B cell (primary cell): ENCODE data around the gene SMAD2. TPM values are rescaled to one million over a fixed set of nuclear protein-coding genes. Genes with fewer than 3 reads are reported as not detected.

Experiments used
- ATAC-seq: fragments of 200-7000 bp; cut with Tn5 transposase; one replicate; pipeline ENCODE4 v1.10.0; 2021; ENCODE audit warnings: low read depth, mild to moderate bottlenecking, moderate number of reproducible peaks, moderate library complexity
- CTCF ChIA-PET: fragments of 350-600 bp; sonication (Branson Sonifier 250); formaldehyde crosslinking; loops from one replicate; lab custom pipeline; 2021; ENCODE audit warnings: antibody characterized with exemption, inconsistent platforms; lab: Charles Lee
- POLR2A ChIA-PET: fragments of 350-600 bp; sonication (Branson Sonifier 250); formaldehyde crosslinking; loops from one replicate; lab custom pipeline; 2021; ENCODE audit warnings: antibody characterized with exemption; lab: Charles Lee
- DNase-seq: peaks from one replicate; pipeline ENCODE4 v3.0.0; 2013
- H2AFZ ChIP-seq: 2 replicates; pipeline ENCODE4 v1.6.1; 2012; ENCODE audit warnings: mild to moderate bottlenecking, low read depth, low read length; ENCODE audit not compliant: insufficient read depth, poor library complexity, severe bottlenecking
- H3K27ac ChIP-seq, 2 donors: 1 replicate in 1 of 2; 2 replicates in 1 of 2; pipeline ENCODE4 v1.5.1; 2012 to 2013; ENCODE audit warnings: low read length in 2 of 2, mild to moderate bottlenecking in 2 of 2, moderate library complexity in 1 of 2
- H3K27me3 ChIP-seq, 4 experiments: fragments of 200-600 bp in 1 of 4; sonication (generic) in 1 of 4; replicated peaks in 1 of 4; 1 replicate in 2 of 4; 2 replicates in 2 of 4; pipeline versions ENCODE4 v1.6.1 to v1.7.0; 2013 to 2016; ENCODE audit warnings: low read length in 3 of 4, mild to moderate bottlenecking in 2 of 4, mixed read lengths in 1 of 4, moderate library complexity in 1 of 4; ENCODE audit not compliant: insufficient read depth in 4 of 4, control insufficient read depth in 3 of 4; ENCODE audit errors: control extremely low read depth in 1 of 4
- H3K36me3 ChIP-seq, 2 experiments: replicated peaks in 1 of 2; 1 replicate in 1 of 2; 2 replicates in 1 of 2; pipeline versions ENCODE4 v1.6.1 to v1.7.1; 2013; ENCODE audit warnings: low read length in 1 of 2; ENCODE audit not compliant: insufficient read depth in 2 of 2, control insufficient read depth in 1 of 2; ENCODE audit errors: control extremely low read depth in 1 of 2, extremely low read depth in 1 of 2
- H3K4me1 ChIP-seq, 2 donors: fragments of 200-600 bp in 1 of 2; sonication (generic) in 1 of 2; 1 replicate in 1 of 2; 2 replicates in 1 of 2; pipeline versions ENCODE4 v1.5.1 to v1.6.1; 2013 to 2017; ENCODE audit warnings: low read length in 2 of 2; ENCODE audit not compliant: control insufficient read depth in 2 of 2, insufficient read depth in 2 of 2
- H3K4me2 ChIP-seq: replicated peaks from 2 replicates; pipeline ENCODE3; 2012; ENCODE audit warnings: mild to moderate bottlenecking, low read depth, low read length; ENCODE audit not compliant: poor library complexity, severe bottlenecking
- H3K4me3 ChIP-seq, 5 experiments: fragments of 200-600 bp in 1 of 5; sonication (generic) in 1 of 5; 1 replicate in 3 of 5; 2 replicates in 2 of 5; pipeline versions ENCODE4 v1.5.1 to v1.7.0; 2011 to 2016; ENCODE audit warnings: low read length in 4 of 5, mild to moderate bottlenecking in 4 of 5, low read depth in 2 of 5, control low read depth in 1 of 5, moderate library complexity in 1 of 5; ENCODE audit not compliant: insufficient read depth in 1 of 5; ENCODE audit errors: control extremely low read depth in 1 of 5, extremely low read depth in 1 of 5
- H3K79me2 ChIP-seq: fragments of 200-600 bp; sonication (generic); one replicate; pipeline ENCODE4 v1.6.0; 2016; ENCODE audit warnings: low read length; ENCODE audit not compliant: control insufficient read depth, insufficient read depth
- H3K9ac ChIP-seq: fragments of 200-600 bp; sonication (generic); 2 replicates; pipeline ENCODE4 v1.6.1; 2017; ENCODE audit warnings: mild to moderate bottlenecking, low read length, moderate library complexity
- H3K9me3 ChIP-seq, 3 donors: one replicate each; pipeline versions ENCODE4 v1.6.1 to v1.7.1; 2013; ENCODE audit warnings: low read length in 2 of 3; ENCODE audit not compliant: control insufficient read depth in 2 of 3, insufficient read depth in 1 of 3; ENCODE audit errors: control extremely low read depth in 1 of 3
- H4K20me1 ChIP-seq: 2 replicates; pipeline ENCODE4 v1.6.0; 2012; ENCODE audit warnings: mild to moderate bottlenecking, low read length; ENCODE audit not compliant: insufficient read depth, control insufficient read depth, poor library complexity, severe bottlenecking
- H3K27ac Mint-ChIP-seq: one replicate; pipeline ENCODE4 v1.8.0; 2021; ENCODE audit warnings: mixed read lengths
- H3K27me3 Mint-ChIP-seq: one replicate; pipeline ENCODE4 v1.8.0; 2021; ENCODE audit warnings: mixed read lengths
- H3K4me1 Mint-ChIP-seq: one replicate; pipeline ENCODE4 v1.8.0; 2021; ENCODE audit warnings: mixed read lengths
- H3K4me3 Mint-ChIP-seq: one replicate; pipeline ENCODE4 v1.8.0; 2021; ENCODE audit warnings: mixed read lengths
- H3K9me3 Mint-ChIP-seq: one replicate; pipeline ENCODE4 v1.8.0; 2022; ENCODE audit warnings: mixed read lengths; ENCODE audit not compliant: insufficient read depth
- CTCF ChIP-seq: fragments of 200-600 bp; IDR thresholded peaks from one replicate; pipeline ENCODE4 v1.8.0; 2022; ENCODE audit warnings: antibody characterized with exemption, mild to moderate bottlenecking
- EZH2 ChIP-seq: IDR thresholded peaks from 2 replicates; pipeline ENCODE4 v1.6.1; 2012; ENCODE audit warnings: borderline replicate concordance, low read depth, mild to moderate bottlenecking, moderate library complexity, low read length; ENCODE audit not compliant: insufficient read depth, poor library complexity, severe bottlenecking
- WGBS: methylation state at CpG from one replicate; pipeline ENCODE4 v1.1.5; 2013; ENCODE audit warnings: missing lambda C conversion rate; ENCODE audit not compliant: insufficient coverage; 5-methylcytosine and 5-hydroxymethylcytosine counted together
- intact Hi-C: fragments of 100-400 bp; cut with micrococcal nuclease; formaldehyde crosslinking; loops from one replicate; pipeline ENCODE4 v1.10.0; 2022
- polyA plus RNA-seq: library from polyadenylated mRNA; depleted of rRNA; stranded (reverse); fragments of >200 nt; gene quantifications from 2 replicates; pipeline ENCODE4 v1.2.3, GENCODE V29; 2012
- total RNA-seq, 2 donors: library from RNA; stranded (reverse); fragments of 120-200 nt in 1 of 2; gene quantifications; 1 replicate in 1 of 2; 2 replicates in 1 of 2; pipeline versions ENCODE4 v1.2.3 to v1.2.4, GENCODE V29; 2013 to 2022

Gene SMAD2
- total and polyA plus RNA-seq, 2 donors (not counting 1 experiment from before 2014, with no cell fraction given): 23.4 to 139 TPM

- no peaks in the 10 kb centered on the region for H3K79me2 ChIP-seq
- TF ChIP-seq CTCF: no peak
- no peak for TF ChIP-seq EZH2
- H3K4me1 Mint-ChIP-seq: no peaks in the 10 kb centered on the region
- H3K27ac Mint-ChIP-seq: no peak overlapping the region
- H3K4me1 ChIP-seq: no peaks in the 10 kb centered on the region
- CTCF ChIA-PET: no interaction called here
- peaks cover 0 to 4% (median 0%) of the 10 kb centered on the region in 3 donors for H3K9me3 ChIP-seq
- H3K4me3 Mint-ChIP-seq: no peak overlapping the region
- POLR2A ChIA-PET: no interaction called here
- no peak overlapping the region for H3K9ac ChIP-seq
- peaks cover 31% of the 10 kb centered on the region for H3K27me3 Mint-ChIP-seq
- peaks cover 0 to 6% (median 2%) of the 10 kb centered on the region in 4 experiments for H3K27me3 ChIP-seq
- H4K20me1 ChIP-seq: no peaks in the 10 kb centered on the region
- no peaks in the 10 kb centered on the region for H3K9me3 Mint-ChIP-seq
- H3K36me3 ChIP-seq: no peaks in the 10 kb centered on the region
- 82% methylated on average over 5 of the region's 6 CpGs for WGBS
- intact Hi-C loops: no loop called here
- no peak for DNase-seq
- ATAC-seq: no peak
- no peak overlapping the region for H3K4me3 ChIP-seq
- no peak overlapping the region for H2AFZ ChIP-seq
- H3K4me2 ChIP-seq: no peak overlapping the region
- no peak overlapping the region for H3K27ac ChIP-seq
These were observed 129.7 kb downstream of the SMAD2 start for GRCh38 chr18:47800756-47801155.

DNA sequence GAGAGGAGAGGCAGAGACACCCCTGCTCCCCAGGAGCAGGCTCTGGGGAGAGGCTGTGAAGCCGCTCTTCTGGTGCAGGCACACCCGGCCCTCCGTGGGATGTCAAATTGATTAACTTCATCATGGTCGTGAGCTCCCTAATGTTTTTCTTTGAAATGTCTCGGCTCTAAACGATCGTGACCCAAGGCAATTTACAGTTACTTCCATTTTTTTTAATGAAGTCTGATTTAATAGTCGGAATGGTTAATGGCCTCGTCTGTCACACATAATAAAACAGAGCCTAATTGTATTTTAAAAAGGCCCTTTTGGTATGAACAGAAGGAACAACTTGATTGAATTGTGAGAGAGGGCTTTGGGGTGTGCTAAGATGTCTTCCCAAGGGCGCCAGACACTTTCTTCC is 130.2 kb downstream of the SMAD2 start:
- intact Hi-C loops: no loop called here
- no peak for TF ChIP-seq EZH2
- TF ChIP-seq CTCF: no peak

More for the DNA sequence above, 130.2 kb downstream of the SMAD2 start:
- Histone ChIP-seq H3K4me3 (no peak overlapping the region), H3K9me3 (peaks cover 0 to 2% (median 0%) of the 10 kb centered on the region in 3 donors), H3K4me2 (no peak overlapping the region), H2AFZ (no peak overlapping the region), H4K20me1 (no peaks in the 10 kb centered on the region), H3K79me2 (no peaks in the 10 kb centered on the region), H3K27me3 (peaks cover 0 to 10% (median 2%) of the 10 kb centered on the region in 4 experiments), H3K4me1 (no peaks in the 10 kb centered on the region), H3K36me3 (no peaks in the 10 kb centered on the region), H3K27ac (no peak overlapping the region), H3K9ac (no peak overlapping the region)
- ChIA-PET POLR2A (no interaction called here), CTCF (no interaction called here)
- Mint-ChIP-seq H3K9me3 (no peaks in the 10 kb centered on the region), H3K4me3 (no peak overlapping the region), H3K27me3 (peaks cover 36% of the 10 kb centered on the region), H3K4me1 (no peaks in the 10 kb centered on the region), H3K27ac (no peak overlapping the region)
- ATAC-seq (no peak), DNase-seq (no peak)
- WGBS: 85% methylated on average over 3 of the region's 10 CpGs
